ENCODE measurements around the gene GRIK4.

GRIK4 gene

DNA sequence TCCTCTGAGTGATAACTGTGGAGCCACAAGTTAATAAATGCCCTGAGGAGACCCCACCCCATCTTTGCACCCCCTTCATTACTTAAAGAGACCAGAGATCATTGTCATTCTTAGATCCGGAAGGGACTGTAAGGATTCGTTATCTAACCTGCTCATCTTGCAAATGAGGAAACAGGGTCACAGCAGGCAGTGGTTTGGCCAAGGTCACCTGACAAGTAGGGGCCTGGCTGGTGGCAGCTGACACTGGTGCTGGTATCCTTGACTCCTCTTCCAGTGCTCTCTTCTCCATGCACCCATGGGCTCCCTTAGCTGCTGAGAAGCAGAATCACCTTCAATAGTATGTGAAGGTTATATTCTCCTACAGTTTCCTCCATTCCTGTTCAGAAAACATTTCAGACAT lies 151.6 kb downstream of the GRIK4 start:
- no peak for DNase-seq (ENCODE audit: low read depth)
- TF ChIP-seq, protein P1, sequence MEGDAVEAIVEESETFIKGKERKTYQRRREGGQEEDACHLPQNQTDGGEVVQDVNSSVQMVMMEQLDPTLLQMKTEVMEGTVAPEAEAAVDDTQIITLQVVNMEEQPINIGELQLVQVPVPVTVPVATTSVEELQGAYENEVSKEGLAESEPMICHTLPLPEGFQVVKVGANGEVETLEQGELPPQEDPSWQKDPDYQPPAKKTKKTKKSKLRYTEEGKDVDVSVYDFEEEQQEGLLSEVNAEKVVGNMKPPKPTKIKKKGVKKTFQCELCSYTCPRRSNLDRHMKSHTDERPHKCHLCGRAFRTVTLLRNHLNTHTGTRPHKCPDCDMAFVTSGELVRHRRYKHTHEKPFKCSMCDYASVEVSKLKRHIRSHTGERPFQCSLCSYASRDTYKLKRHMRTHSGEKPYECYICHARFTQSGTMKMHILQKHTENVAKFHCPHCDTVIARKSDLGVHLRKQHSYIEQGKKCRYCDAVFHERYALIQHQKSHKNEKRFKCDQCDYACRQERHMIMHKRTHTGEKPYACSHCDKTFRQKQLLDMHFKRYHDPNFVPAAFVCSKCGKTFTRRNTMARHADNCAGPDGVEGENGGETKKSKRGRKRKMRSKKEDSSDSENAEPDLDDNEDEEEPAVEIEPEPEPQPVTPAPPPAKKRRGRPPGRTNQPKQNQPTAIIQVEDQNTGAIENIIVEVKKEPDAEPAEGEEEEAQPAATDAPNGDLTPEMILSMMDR (IDR thresholded peaks at IDR 0.05; ENCODE audit: low read depth, low read length, missing control alignments) = no peak
- no peak overlapping the region for H3K4me3 ChIP-seq (ENCODE audit: low read depth, low read length)
- in situ Hi-C loops (cut with HindIII; ENCODE audit: low sequenced_read_pairs) = no loop called here

DNA sequence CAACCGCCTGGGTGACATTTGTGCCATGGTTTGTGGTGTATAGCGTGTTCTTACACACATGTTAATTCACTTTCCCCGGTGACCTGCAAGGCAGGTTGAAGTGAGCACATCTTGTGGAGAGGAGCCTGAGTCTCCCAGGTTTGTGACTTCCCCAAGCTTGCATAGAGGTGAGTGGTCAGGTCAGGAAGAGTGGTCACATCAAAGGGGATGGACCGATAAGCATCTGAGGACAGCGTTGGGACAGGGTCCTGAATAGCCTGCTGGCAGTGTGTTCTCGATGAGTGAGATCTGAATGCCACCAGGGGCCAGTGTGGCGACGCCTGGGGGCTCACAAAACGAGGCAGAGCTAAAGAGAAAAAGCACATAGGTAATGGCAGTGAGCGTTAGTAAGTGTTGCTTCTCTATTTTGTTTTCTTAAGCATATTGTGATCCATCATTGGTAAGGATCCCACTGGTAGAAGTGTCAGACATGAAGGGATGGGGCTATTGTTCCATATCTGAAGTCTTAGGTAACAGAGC lies 154.6 kb downstream of the GRIK4 start:
- TF ChIP-seq, protein P1 (IDR thresholded peaks at IDR 0.05; ENCODE audit: low read depth, low read length, missing control alignments) = no peak
- DNase-seq (ENCODE audit: low read depth) = no peak
- in situ Hi-C loops (cut with HindIII; ENCODE audit: low sequenced_read_pairs) = no loop called here
- no peak overlapping the region for H3K4me3 ChIP-seq (ENCODE audit: low read depth, low read length)

DNA sequence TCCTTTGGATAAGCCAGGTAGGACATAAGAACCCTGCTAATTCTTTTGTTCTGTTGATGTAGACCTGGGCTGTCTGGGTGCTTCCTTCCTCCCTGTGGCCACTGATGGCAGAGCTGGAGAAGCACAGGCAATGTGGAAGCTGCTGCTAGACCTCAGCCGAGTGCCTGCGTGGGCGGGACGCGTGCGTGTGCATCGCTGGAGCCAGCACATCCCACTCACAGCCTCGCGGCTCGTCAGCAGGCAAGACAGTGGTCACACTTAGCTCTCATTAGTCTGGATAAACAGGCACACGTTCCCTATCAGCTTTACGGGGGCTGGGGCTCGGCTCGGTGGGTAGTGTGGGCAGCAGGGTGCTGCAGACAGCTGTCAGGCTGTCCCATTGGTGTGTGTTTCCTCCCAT lies 155.7 kb downstream of the GRIK4 start:
- DNase-seq (ENCODE audit: low read depth) = no peak
- TF ChIP-seq, protein P1 (IDR thresholded peaks at IDR 0.05; ENCODE audit: low read depth, low read length, missing control alignments) = no peak
- no peak overlapping the region for H3K4me3 ChIP-seq (ENCODE audit: low read depth, low read length)
- in situ Hi-C loops (cut with HindIII; ENCODE audit: low sequenced_read_pairs) = no loop called here

DNA sequence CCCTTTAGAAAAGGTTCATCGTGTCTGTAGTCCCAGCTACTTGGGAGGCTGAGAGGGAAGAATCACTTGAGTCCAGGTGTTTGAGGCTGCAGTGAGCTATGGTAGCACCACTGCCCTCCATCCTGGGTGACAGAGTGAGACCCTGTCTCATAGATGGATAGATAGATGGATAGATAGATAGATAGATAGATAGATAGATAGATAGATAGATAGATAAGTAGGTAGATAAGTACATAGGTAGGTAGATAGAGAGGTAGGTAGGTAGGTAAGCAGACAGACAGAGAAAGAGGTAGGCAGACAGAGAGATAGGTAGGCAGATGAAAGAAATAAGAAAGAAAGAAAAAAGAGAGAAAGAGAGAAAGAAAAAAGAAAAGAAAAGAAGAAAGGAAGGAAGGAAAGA lies 156.4 kb downstream of the GRIK4 start:
- in situ Hi-C loops (cut with HindIII; ENCODE audit: low sequenced_read_pairs) = no loop called here
- no peak for DNase-seq (ENCODE audit: low read depth)
- TF ChIP-seq, protein P1 (IDR thresholded peaks at IDR 0.05; ENCODE audit: low read depth, low read length, missing control alignments) = no peak
- no peak overlapping the region for H3K4me3 ChIP-seq (ENCODE audit: low read depth, low read length)

DNA sequence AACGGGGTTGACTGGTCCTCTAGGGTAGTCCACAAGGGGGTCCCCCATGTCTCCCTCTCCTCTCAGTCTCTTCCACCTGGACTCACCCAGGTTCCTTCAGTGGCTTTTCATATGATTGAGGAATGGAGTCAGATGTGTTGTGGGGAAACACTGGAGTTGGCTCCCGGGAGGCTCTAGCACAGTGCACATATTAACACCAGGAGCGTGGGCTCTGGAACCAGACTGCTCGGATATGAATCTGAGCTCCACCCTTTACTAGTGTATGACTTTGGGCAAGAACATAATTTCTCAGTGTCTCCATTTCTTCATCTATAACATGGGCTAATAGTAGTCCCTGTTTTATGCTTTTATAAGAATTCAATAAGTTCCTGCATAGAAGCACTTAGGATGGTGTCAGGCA lies 157.0 kb downstream of the GRIK4 start:
- DNase-seq (ENCODE audit: low read depth) = no peak
- H3K4me3 ChIP-seq (ENCODE audit: low read depth, low read length) = no peak overlapping the region
- TF ChIP-seq, protein P1 (IDR thresholded peaks at IDR 0.05; ENCODE audit: low read depth, low read length, missing control alignments) = no peak
- in situ Hi-C loops (cut with HindIII; ENCODE audit: low sequenced_read_pairs) = no loop called here

DNA sequence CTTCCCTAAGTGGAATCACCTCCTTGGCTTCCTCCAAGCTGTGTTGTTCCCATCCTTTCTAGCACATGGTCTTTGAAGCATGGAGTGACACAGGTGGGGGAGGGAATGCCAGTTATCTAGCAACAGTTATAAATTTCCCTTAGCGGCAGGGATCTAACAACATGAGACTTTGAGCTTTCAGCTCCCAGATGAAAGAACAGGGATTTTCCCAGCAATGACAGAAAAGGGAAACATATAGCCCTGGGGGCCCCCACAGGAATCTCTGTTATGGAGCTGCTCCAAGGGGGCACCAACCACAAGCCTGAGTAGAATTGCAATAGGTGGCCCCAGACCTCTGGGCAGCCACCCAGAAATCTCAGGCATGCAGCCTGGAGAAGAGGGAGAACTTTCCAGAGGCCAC lies 163.0 kb downstream of the GRIK4 start:
- TF ChIP-seq, protein P1 (IDR thresholded peaks at IDR 0.05; ENCODE audit: low read depth, low read length, missing control alignments) = no peak
- peak; percentile 87 for DNase-seq (ENCODE audit: low read depth)
- no peak overlapping the region for H3K4me3 ChIP-seq (ENCODE audit: low read depth, low read length)
- in situ Hi-C loops (cut with HindIII; ENCODE audit: low sequenced_read_pairs) = no loop called here

Data from astrocyte of the cerebellum (primary cell).